ENCODE measurements around the gene PPFIA2.

The PPFIA2 gene

DNA sequence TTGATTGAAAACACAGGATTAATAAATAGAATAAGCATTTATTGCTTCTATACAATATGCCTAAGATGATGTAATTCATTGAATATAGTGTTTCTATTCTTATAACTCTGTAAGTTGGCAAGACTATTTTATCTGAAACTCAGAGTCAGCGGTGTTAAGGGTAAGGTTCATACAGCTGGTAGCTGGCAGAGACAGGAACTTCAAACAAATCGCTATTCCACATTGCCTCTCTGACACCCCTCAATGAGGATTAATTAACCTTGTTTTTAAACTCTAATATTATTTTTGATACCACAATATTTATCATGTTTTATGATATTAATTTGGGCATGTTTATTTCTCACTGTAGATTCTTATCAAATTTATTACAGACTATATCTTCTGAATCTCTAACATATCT lies 357.9 kb downstream of the PPFIA2 start:
- Histone ChIP-seq H3K27me3 (no peaks in the 10 kb centered on the region), H3K27ac (no peak overlapping the region), H3K4me1 (ENCODE audit: control insufficient read depth in 1 of 2, insufficient read depth in 1 of 2, low read depth in 1 of 2, low read length in 1 of 2) (no peaks in the 10 kb centered on the region), H3K36me3 (no peaks in the 10 kb centered on the region), H3K4me3 (ENCODE audit: low read depth in 1 of 2, low read length in 1 of 2) (no peak overlapping the region), H3K9me3 (no peaks in the 10 kb centered on the region)
- no peak for TF ChIP-seq CTCF (IDR thresholded peaks at IDR 0.05)

DNA sequence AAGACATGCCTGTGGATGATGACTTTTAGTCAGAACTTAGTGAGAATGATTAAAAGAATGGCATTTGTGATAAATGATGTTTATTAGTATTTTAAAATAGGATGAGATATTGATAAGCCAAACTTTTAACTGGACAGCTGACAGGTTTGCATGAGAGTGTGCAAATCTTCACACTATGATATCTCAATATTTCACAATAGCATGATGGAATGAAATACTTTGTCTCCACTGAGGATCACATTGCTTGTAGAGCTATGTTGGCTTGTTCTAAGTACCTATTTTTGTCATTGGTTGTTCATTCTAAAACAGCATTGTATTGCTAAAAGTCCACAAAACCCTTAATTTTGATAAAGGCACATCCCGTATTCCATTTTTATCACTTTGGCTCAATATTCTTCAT lies 359.1 kb downstream of the PPFIA2 start:
- Histone ChIP-seq H3K4me1 (ENCODE audit: control insufficient read depth in 1 of 2, insufficient read depth in 1 of 2, low read depth in 1 of 2, low read length in 1 of 2) (no peaks in the 10 kb centered on the region), H3K27me3 (no peaks in the 10 kb centered on the region), H3K36me3 (no peaks in the 10 kb centered on the region), H3K27ac (no peak overlapping the region), H3K9me3 (no peaks in the 10 kb centered on the region), H3K4me3 (ENCODE audit: low read depth in 1 of 2, low read length in 1 of 2) (no peak overlapping the region)
- TF ChIP-seq CTCF (IDR thresholded peaks at IDR 0.05) = no peak

- no peaks in the 10 kb centered on the region for H3K9me3 ChIP-seq
- H3K27ac ChIP-seq = no peak overlapping the region
- H3K4me1 ChIP-seq (ENCODE audit: control insufficient read depth in 1 of 2, insufficient read depth in 1 of 2, low read depth in 1 of 2, low read length in 1 of 2) = no peaks in the 10 kb centered on the region
- H3K4me3 ChIP-seq (ENCODE audit: low read depth in 1 of 2, low read length in 1 of 2) = no peak overlapping the region
- no peak for TF ChIP-seq CTCF (IDR thresholded peaks at IDR 0.05)
- no peaks in the 10 kb centered on the region for H3K27me3 ChIP-seq
- H3K36me3 ChIP-seq = no peaks in the 10 kb centered on the region
Measured at GRCh38 chr12:81395431-81395830, 363.7 kb downstream of the PPFIA2 start.

- Histone ChIP-seq H3K36me3 (no peaks in the 10 kb centered on the region), H3K27ac (no peak overlapping the region), H3K27me3 (no peaks in the 10 kb centered on the region), H3K4me3 (ENCODE audit: low read depth in 1 of 2, low read length in 1 of 2) (no peak overlapping the region), H3K4me1 (ENCODE audit: control insufficient read depth in 1 of 2, insufficient read depth in 1 of 2, low read depth in 1 of 2, low read length in 1 of 2) (no peaks in the 10 kb centered on the region), H3K9me3 (no peaks in the 10 kb centered on the region)
- no peak for TF ChIP-seq CTCF (IDR thresholded peaks at IDR 0.05)
Measured at GRCh38 chr12:81389550-81390099, 369.5 kb downstream of the PPFIA2 start.

- Histone ChIP-seq H3K27ac (no peak overlapping the region), H3K36me3 (no peaks in the 10 kb centered on the region), H3K9me3 (no peaks in the 10 kb centered on the region), H3K4me1 (ENCODE audit: control insufficient read depth in 1 of 2, insufficient read depth in 1 of 2, low read depth in 1 of 2, low read length in 1 of 2) (no peaks in the 10 kb centered on the region), H3K4me3 (ENCODE audit: low read depth in 1 of 2, low read length in 1 of 2) (no peak overlapping the region), H3K27me3 (no peaks in the 10 kb centered on the region)
- TF ChIP-seq CTCF (IDR thresholded peaks at IDR 0.05) = no peak
Measured at GRCh38 chr12:81386101-81386500, 373.0 kb downstream of the PPFIA2 start.

DNA sequence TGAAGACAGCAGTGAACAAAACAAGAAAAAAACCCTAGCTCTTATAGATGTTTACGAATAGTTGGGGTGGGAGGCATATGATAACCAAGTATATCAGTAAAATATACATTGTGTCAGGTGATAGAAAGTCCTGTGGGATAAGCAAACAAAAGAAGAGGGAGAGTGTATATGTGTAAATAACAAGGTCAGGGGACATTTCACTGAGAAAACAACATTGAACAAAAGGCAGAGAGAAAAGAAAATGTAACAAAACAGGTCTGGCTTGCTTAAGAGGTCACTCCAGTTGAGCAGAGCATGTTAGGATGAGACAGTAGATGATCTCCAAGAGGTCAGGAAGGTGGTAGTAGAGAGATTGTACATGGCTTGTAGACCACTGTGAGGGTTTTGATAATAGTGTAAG lies 377.2 kb downstream of the PPFIA2 start:
- no peak overlapping the region for H3K4me3 ChIP-seq (ENCODE audit: low read depth in 1 of 2, low read length in 1 of 2)
- H3K9me3 ChIP-seq = no peaks in the 10 kb centered on the region

More for the DNA sequence above, 377.2 kb downstream of the PPFIA2 start:
- TF ChIP-seq CTCF (IDR thresholded peaks at IDR 0.05) = no peak
- Histone ChIP-seq H3K27ac (no peak overlapping the region), H3K27me3 (no peaks in the 10 kb centered on the region), H3K4me1 (ENCODE audit: control insufficient read depth in 1 of 2, insufficient read depth in 1 of 2, low read depth in 1 of 2, low read length in 1 of 2) (no peaks in the 10 kb centered on the region), H3K36me3 (no peaks in the 10 kb centered on the region)
